SK-N-SH treated with all-trans-retinoic acid at 6 μM for 48 hours (cell line): ENCODE results near the gene PRPH2.
A peak's percentile ranks its signal among the peaks of the same experiment; 100 is the strongest.

Experiments used
- ATAC-seq: fragments of 200-7000 bp; cut with Tn5 transposase; 3 replicates; pipeline ENCODE4 v1.9.1; 2020; ENCODE audit warnings: mild to moderate bottlenecking, moderate library complexity
- ARNTL ChIP-seq: fragments of 450-650 bp; formaldehyde crosslinking; IDR thresholded peaks from 2 replicates; pipeline ENCODE4 v1.5.0; 2020; ENCODE audit warnings: low read depth, mild to moderate bottlenecking, moderate library complexity, borderline replicate concordance
- BACH2 ChIP-seq: fragments of 250-450 bp; sonication (Bioruptor Pico); IDR thresholded peaks from 2 replicates; pipeline ENCODE4 v1.9.0; 2021; ENCODE audit warnings: mild to moderate bottlenecking, borderline replicate concordance
- CSDC2 ChIP-seq: fragments of 250-450 bp; sonication (Bioruptor Pico); IDR thresholded peaks from 2 replicates; pipeline ENCODE4 v1.5.0; 2020; ENCODE audit warnings: mild to moderate bottlenecking, moderate library complexity
- GLIS3 ChIP-seq: fragments of 250-450 bp; sonication (Bioruptor Pico); IDR thresholded peaks from 2 replicates; pipeline ENCODE4 v1.5.0; 2020; ENCODE audit warnings: mild to moderate bottlenecking, moderate library complexity
- ISL1 ChIP-seq: fragments of 250-450 bp; sonication (Bioruptor Pico); IDR thresholded peaks from 2 replicates; pipeline ENCODE4 v2.1.2; 2022; ENCODE audit warnings: mild to moderate bottlenecking, moderate library complexity
- OSR1 ChIP-seq: fragments of 250-450 bp; sonication (Bioruptor Pico); IDR thresholded peaks from 2 replicates; pipeline ENCODE4 v1.8.0; 2022; ENCODE audit warnings: moderate library complexity, mild to moderate bottlenecking, inconsistent platforms
- PPARA ChIP-seq: fragments of 250-450 bp; sonication (Bioruptor Pico); IDR thresholded peaks from 2 replicates; pipeline ENCODE4 v1.5.0; 2020; ENCODE audit warnings: mild to moderate bottlenecking, borderline replicate concordance
- RARB ChIP-seq: fragments of 250-450 bp; sonication (Bioruptor Pico); IDR thresholded peaks from 2 replicates; pipeline ENCODE4 v1.8.0; 2021; ENCODE audit warnings: mild to moderate bottlenecking, moderate library complexity
- SNAI2 ChIP-seq: fragments of 250-450 bp; sonication (Bioruptor Pico); IDR thresholded peaks from 2 replicates; pipeline ENCODE4 v1.5.0; 2020; ENCODE audit warnings: mild to moderate bottlenecking, moderate library complexity
- TCF4 ChIP-seq: fragments of 250-450 bp; sonication (Bioruptor Pico); IDR thresholded peaks from 2 replicates; pipeline ENCODE4 v1.8.0; 2021; ENCODE audit warnings: mild to moderate bottlenecking, moderate library complexity, borderline replicate concordance
- ZFP3 ChIP-seq: fragments of 250-450 bp; sonication (Bioruptor Pico); IDR thresholded peaks from 2 replicates; pipeline ENCODE4 v1.5.0; 2020; ENCODE audit warnings: mild to moderate bottlenecking, moderate library complexity
- ZFP30 ChIP-seq: fragments of 450-650 bp; formaldehyde crosslinking; IDR thresholded peaks from 2 replicates; pipeline ENCODE4 v1.5.0; 2022; ENCODE audit warnings: mild to moderate bottlenecking, moderate library complexity
- TF ChIP-seq, protein P1 (sequence below): fragments of 250-450 bp; sonication (Bioruptor Pico); IDR thresholded peaks from 2 replicates; pipeline ENCODE4 v1.8.0; 2021; ENCODE audit warnings: low read depth, mild to moderate bottlenecking, moderate library complexity, borderline replicate concordance
- TF ChIP-seq, protein P2 (sequence below): fragments of 250-450 bp; sonication (Bioruptor Pico); IDR thresholded peaks from 2 replicates; pipeline ENCODE4 v1.5.1; 2021; ENCODE audit warnings: mild to moderate bottlenecking, moderate library complexity
- TF ChIP-seq, protein P3 (sequence below): fragments of 250-450 bp; sonication (Bioruptor Pico); IDR thresholded peaks from 2 replicates; pipeline ENCODE4 v1.5.0; 2020; ENCODE audit warnings: mild to moderate bottlenecking, moderate library complexity
- TF ChIP-seq, protein P4 (sequence below): fragments of 250-450 bp; sonication (Bioruptor Pico); IDR thresholded peaks from 2 replicates; pipeline ENCODE4 v1.8.0; 2020; ENCODE audit warnings: mild to moderate bottlenecking, moderate library complexity, borderline replicate concordance

Gene PRPH2

DNA sequence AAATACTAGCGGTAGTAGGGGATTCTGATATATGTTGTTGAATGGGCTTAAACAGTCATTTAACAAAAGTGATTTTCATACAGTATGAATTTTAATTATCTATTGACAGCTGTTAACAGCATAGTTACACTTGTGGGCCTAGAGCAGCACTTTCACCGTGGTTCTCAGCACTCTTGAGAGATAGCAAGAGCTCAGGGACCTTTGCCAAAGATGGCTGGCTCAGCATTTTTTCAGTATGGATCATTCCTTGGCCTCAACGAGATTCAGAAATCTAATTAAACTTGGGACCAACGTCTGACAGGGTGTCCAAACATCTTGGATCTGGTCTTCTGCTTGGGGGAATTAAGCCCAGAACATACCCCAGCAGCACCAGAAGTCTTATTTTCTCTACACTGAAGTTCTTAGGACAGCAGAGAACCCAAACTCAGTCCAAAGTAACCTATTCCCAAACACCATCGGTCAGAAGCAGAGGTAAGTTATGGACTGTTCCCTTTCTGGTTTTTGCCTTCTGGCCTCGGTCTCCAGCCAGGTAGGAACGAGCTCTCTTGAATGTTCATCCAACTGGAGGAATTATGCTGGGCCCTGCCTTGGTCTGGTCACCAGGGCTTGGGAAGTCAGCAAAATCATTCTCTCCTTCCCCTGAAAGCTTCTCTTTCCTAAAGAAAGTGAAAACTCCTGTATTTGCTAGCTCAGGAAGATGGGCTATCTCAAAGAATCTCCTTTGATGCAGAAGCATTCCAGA is 25.7 kb downstream of the PRPH2 start:
- TF ChIP-seq PPARA (CRISPR knock-in tag): no peak
- TF ChIP-seq CSDC2 (CRISPR knock-in tag): no peak
- TF ChIP-seq, protein P1, sequence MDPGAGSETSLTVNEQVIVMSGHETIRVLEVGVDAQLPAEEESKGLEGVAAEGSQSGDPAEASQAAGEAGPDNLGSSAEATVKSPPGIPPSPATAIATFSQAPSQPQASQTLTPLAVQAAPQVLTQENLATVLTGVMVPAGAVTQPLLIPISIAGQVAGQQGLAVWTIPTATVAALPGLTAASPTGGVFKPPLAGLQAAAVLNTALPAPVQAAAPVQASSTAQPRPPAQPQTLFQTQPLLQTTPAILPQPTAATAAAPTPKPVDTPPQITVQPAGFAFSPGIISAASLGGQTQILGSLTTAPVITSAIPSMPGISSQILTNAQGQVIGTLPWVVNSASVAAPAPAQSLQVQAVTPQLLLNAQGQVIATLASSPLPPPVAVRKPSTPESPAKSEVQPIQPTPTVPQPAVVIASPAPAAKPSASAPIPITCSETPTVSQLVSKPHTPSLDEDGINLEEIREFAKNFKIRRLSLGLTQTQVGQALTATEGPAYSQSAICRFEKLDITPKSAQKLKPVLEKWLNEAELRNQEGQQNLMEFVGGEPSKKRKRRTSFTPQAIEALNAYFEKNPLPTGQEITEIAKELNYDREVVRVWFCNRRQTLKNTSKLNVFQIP (CRISPR knock-in tag): no peak
- no peak for TF ChIP-seq SNAI2 (CRISPR knock-in tag)
- TF ChIP-seq OSR1 (CRISPR knock-in tag): no peak
- TF ChIP-seq, protein P2, sequence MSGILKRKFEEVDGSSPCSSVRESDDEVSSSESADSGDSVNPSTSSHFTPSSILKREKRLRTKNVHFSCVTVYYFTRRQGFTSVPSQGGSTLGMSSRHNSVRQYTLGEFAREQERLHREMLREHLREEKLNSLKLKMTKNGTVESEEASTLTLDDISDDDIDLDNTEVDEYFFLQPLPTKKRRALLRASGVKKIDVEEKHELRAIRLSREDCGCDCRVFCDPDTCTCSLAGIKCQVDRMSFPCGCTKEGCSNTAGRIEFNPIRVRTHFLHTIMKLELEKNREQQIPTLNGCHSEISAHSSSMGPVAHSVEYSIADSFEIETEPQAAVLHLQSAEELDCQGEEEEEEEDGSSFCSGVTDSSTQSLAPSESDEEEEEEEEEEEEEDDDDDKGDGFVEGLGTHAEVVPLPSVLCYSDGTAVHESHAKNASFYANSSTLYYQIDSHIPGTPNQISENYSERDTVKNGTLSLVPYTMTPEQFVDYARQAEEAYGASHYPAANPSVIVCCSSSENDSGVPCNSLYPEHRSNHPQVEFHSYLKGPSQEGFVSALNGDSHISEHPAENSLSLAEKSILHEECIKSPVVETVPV (CRISPR knock-in tag): no peak
- no peak for TF ChIP-seq ZFP3 (CRISPR knock-in tag)
- TF ChIP-seq BACH2 (CRISPR knock-in tag): no peak
- TF ChIP-seq RARB (CRISPR knock-in tag): no peak
- peak; percentile 14; the same call in 2 of the 3 replicates for ATAC-seq

DNA sequence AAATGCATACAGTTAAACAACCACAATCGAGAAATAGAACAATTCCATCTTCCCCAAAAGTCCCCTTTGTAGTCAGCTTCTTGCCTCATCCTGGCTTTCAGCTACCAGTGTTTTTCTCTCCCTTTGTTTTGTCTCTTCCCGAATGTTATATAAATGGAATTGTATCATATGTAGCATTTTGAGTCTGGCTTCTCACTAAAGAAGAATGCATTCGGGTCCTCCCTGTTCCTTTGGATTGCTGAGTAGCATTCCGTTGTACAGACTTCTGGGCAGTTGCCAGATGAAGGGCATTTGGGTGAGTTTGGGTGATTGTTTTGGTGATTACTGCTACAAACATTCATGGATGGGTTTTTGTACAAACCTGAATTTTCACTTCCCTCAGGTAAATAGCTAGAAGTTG is 27.8 kb downstream of the PRPH2 start:
- TF ChIP-seq ARNTL: no peak
- no peak for TF ChIP-seq ZFP3 (CRISPR knock-in tag)
- TF ChIP-seq ZFP30 (CRISPR knock-in tag): no peak
- TF ChIP-seq, protein P3, sequence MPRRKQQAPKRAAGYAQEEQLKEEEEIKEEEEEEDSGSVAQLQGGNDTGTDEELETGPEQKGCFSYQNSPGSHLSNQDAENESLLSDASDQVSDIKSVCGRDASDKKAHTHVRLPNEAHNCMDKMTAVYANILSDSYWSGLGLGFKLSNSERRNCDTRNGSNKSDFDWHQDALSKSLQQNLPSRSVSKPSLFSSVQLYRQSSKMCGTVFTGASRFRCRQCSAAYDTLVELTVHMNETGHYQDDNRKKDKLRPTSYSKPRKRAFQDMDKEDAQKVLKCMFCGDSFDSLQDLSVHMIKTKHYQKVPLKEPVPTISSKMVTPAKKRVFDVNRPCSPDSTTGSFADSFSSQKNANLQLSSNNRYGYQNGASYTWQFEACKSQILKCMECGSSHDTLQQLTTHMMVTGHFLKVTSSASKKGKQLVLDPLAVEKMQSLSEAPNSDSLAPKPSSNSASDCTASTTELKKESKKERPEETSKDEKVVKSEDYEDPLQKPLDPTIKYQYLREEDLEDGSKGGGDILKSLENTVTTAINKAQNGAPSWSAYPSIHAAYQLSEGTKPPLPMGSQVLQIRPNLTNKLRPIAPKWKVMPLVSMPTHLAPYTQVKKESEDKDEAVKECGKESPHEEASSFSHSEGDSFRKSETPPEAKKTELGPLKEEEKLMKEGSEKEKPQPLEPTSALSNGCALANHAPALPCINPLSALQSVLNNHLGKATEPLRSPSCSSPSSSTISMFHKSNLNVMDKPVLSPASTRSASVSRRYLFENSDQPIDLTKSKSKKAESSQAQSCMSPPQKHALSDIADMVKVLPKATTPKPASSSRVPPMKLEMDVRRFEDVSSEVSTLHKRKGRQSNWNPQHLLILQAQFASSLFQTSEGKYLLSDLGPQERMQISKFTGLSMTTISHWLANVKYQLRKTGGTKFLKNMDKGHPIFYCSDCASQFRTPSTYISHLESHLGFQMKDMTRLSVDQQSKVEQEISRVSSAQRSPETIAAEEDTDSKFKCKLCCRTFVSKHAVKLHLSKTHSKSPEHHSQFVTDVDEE (CRISPR knock-in tag): no peak
- no peak for TF ChIP-seq OSR1 (CRISPR knock-in tag)
- TF ChIP-seq ISL1 (CRISPR knock-in tag): no peak
- ATAC-seq: peak; percentile 47

DNA sequence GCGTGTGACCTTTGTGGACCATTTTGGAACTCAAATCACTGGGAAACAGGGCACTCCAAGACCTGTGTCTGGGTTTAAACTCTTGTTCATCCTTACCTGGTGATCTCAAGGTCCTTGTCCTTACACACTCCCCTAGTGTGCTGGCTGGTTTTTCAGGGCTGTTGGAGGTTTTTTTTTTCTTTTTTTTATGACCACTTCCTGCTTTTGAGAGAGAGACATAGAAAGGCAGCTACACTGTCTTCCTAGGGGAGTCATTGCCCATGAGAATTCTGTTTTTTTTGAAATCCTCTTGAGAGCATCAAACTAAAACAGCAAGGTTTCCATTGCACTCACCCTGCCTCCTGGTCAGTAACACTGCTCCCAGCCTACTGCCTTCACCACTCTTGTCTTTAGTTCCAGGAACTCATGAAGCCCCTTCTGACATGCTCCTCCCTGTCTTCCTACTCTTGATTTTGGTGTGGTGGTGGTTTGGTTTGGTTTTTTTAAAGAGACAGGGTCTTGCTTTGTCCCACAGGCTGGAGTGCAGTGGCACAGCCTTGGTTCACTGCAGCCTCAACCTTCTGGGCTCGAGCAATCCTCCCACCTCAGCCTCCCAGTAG is 28.6 kb downstream of the PRPH2 start:
- TF ChIP-seq TCF4 (CRISPR knock-in tag) (no peak), ZFP3 (CRISPR knock-in tag) (no peak)
- no peak for ATAC-seq

DNA sequence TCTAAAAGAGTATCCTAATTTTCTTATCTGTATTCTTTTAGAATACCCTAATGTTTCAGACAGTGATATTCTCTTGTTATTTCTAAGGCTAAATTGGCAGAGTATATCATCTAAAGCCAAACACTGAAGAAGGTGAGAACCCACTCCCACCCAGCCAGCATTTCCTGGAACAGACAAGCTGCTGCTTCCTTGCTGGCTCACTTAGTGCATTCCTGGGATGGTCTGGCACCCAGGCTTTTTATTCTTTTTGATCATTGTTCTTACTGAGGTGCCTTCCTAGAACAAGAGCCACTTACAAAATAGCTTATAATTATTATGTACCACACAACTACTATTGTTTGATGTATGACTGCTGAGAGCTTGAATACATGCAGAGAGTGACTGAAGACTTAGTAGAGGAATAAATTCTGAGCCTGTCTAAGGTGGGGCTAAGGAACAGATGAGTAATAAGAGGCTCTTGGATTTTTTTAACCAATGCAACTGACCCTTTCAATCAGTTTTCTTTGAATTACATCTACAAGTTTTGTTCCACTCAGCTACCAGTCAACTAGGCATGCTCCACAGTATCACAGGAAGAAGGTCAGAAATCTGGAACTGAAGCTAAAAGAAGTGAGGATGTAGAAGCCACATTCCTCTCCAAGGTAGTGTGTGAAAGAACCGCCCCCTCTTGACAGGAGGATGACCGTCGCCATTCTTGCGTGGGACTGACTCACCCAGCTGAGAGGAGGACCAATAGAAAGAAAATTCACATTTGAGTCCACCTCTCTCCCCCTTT is 30.1 kb downstream of the PRPH2 start:
- peak; percentile 64 for ATAC-seq
- no peak for TF ChIP-seq CSDC2 (CRISPR knock-in tag)
- TF ChIP-seq, protein P4, sequence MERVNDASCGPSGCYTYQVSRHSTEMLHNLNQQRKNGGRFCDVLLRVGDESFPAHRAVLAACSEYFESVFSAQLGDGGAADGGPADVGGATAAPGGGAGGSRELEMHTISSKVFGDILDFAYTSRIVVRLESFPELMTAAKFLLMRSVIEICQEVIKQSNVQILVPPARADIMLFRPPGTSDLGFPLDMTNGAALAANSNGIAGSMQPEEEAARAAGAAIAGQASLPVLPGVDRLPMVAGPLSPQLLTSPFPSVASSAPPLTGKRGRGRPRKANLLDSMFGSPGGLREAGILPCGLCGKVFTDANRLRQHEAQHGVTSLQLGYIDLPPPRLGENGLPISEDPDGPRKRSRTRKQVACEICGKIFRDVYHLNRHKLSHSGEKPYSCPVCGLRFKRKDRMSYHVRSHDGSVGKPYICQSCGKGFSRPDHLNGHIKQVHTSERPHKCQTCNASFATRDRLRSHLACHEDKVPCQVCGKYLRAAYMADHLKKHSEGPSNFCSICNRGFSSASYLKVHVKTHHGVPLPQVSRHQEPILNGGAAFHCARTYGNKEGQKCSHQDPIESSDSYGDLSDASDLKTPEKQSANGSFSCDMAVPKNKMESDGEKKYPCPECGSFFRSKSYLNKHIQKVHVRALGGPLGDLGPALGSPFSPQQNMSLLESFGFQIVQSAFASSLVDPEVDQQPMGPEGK (CRISPR knock-in tag): no peak
- TF ChIP-seq GLIS3 (CRISPR knock-in tag): no peak
- no peak for TF ChIP-seq TCF4 (CRISPR knock-in tag)

DNA sequence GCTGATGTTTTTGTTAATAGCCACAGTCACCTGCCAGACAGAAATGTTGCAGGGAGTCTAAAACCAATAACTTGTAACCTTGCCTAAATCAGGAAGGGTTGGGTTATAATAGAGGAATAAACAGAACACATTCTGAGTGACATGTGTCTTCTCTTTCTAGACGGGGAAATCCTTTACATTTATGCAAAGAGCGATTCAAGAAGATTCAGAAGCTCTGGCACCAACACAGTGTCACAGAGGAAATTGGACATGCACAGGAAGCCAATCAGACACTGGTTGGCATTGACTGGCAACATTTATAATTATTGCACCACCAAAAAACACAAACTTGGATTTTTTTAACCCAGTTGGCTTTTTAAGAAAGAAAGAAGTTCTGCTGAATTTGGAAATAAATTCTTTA is 31.5 kb downstream of the PRPH2 start:
- TF ChIP-seq OSR1 (CRISPR knock-in tag) (no peak), GLIS3 (CRISPR knock-in tag) (no peak), PPARA (CRISPR knock-in tag) (no peak)
- no peak for ATAC-seq
